Endothelial cell (in vitro differentiated cells): Measurements from ENCODE around the gene ABCC6. TPM values are rescaled to one million over a fixed set of nuclear protein-coding genes. Genes with fewer than 3 reads are reported as not detected.

Experiments used
- DNase-seq: peaks from one replicate; pipeline ENCODE4 v3.0.0; 2021; ENCODE audit warnings: low spot score
- H3K27ac Mint-ChIP-seq: one replicate; pipeline ENCODE4 v1.8.0; 2021; ENCODE audit warnings: mixed read lengths, inconsistent platforms; ENCODE audit not compliant: unreplicated experiment
- H3K27me3 Mint-ChIP-seq: one replicate; pipeline ENCODE4 v1.8.0; 2021; ENCODE audit warnings: mild to moderate bottlenecking, moderate library complexity, mixed read lengths, inconsistent platforms; ENCODE audit not compliant: unreplicated experiment
- H3K36me3 Mint-ChIP-seq: one replicate; pipeline ENCODE4 v1.8.0; 2021; ENCODE audit warnings: mild to moderate bottlenecking, low read depth, mixed read lengths, inconsistent platforms; ENCODE audit not compliant: unreplicated experiment
- H3K4me1 Mint-ChIP-seq: one replicate; pipeline ENCODE4 v1.8.0; 2021; ENCODE audit warnings: mild to moderate bottlenecking, mixed read lengths, inconsistent platforms; ENCODE audit not compliant: unreplicated experiment
- H3K4me3 Mint-ChIP-seq: one replicate; pipeline ENCODE4 v1.8.0; 2021; ENCODE audit warnings: mild to moderate bottlenecking, mixed read lengths, inconsistent platforms; ENCODE audit not compliant: unreplicated experiment
- H3K9me3 Mint-ChIP-seq: one replicate; pipeline ENCODE4 v1.8.0; 2021; ENCODE audit warnings: mixed read lengths, inconsistent platforms; ENCODE audit not compliant: unreplicated experiment
- CTCF ChIP-seq: fragments of 200-600 bp; sonication (generic); IDR thresholded peaks from one replicate; pipeline ENCODE4 v1.5.0; 2021; ENCODE audit warnings: antibody characterized with exemption; ENCODE audit not compliant: unreplicated experiment
- total RNA-seq: library from RNA; stranded (reverse); fragmentation: NEBNext Ultra II Directional; extraction: Animal tissue kit (Norgen Biotek cat#: 25700); gene quantifications from one replicate; pipeline ENCODE4 v1.2.1, GENCODE V29; 2021; ENCODE audit not compliant: unreplicated experiment

The ABCC6 gene
- total RNA-seq, 1 donor from 2014 or later: 0.36 TPM

- no peak for DNase-seq
- H3K4me1 Mint-ChIP-seq: no peaks in the 10 kb centered on the region
- H3K27me3 Mint-ChIP-seq: no peaks in the 10 kb centered on the region
- peaks cover 11% of the 10 kb centered on the region for H3K36me3 Mint-ChIP-seq
- H3K4me3 Mint-ChIP-seq: no peak overlapping the region
- no peak overlapping the region for H3K27ac Mint-ChIP-seq
- no peaks in the 10 kb centered on the region for H3K9me3 Mint-ChIP-seq
- no peak for TF ChIP-seq CTCF
Measured at GRCh38 chr16:16131659-16132058, 91.6 kb downstream of the ABCC6 start.

GRCh38 chr16:16131204-16131603, 92.1 kb downstream of the ABCC6 start:
- no peak for TF ChIP-seq CTCF
- Mint-ChIP-seq H3K9me3 (no peaks in the 10 kb centered on the region), H3K27ac (no peak overlapping the region), H3K4me1 (no peaks in the 10 kb centered on the region), H3K36me3 (peaks cover 11% of the 10 kb centered on the region), H3K4me3 (peak overlapping the region; percentile 31), H3K27me3 (no peaks in the 10 kb centered on the region)
- no peak for DNase-seq

GRCh38 chr16:16127469-16128116, 95.7 kb downstream of the ABCC6 start:
- TF ChIP-seq CTCF: peak; percentile 85
- Mint-ChIP-seq H3K9me3 (no peaks in the 10 kb centered on the region), H3K36me3 (peaks cover 24% of the 10 kb centered on the region), H3K27me3 (no peaks in the 10 kb centered on the region), H3K4me3 (no peak overlapping the region), H3K4me1 (no peaks in the 10 kb centered on the region), H3K27ac (peak overlapping the region; percentile 31)
- peak; percentile 83 for DNase-seq

GRCh38 chr16:16126896-16127295, 96.4 kb downstream of the ABCC6 start:
- no peaks in the 10 kb centered on the region for H3K4me1 Mint-ChIP-seq
- no peak overlapping the region for H3K27ac Mint-ChIP-seq
- no peak for DNase-seq
- peaks cover 24% of the 10 kb centered on the region for H3K36me3 Mint-ChIP-seq
- H3K4me3 Mint-ChIP-seq: no peak overlapping the region
- no peaks in the 10 kb centered on the region for H3K9me3 Mint-ChIP-seq
- H3K27me3 Mint-ChIP-seq: no peaks in the 10 kb centered on the region
- TF ChIP-seq CTCF: no peak

GRCh38 chr16:16124974-16125373, 98.3 kb downstream of the ABCC6 start:
- no peak for DNase-seq
- no peaks in the 10 kb centered on the region for H3K9me3 Mint-ChIP-seq
- H3K4me3 Mint-ChIP-seq: no peak overlapping the region
- H3K27ac Mint-ChIP-seq: no peak overlapping the region
- H3K27me3 Mint-ChIP-seq: peaks cover 6% of the 10 kb centered on the region
- no peak for TF ChIP-seq CTCF
- H3K4me1 Mint-ChIP-seq: peaks cover 4% of the 10 kb centered on the region
- H3K36me3 Mint-ChIP-seq: peaks cover 20% of the 10 kb centered on the region
